HepG2 (cell line): ENCODE results near the gene CALHM5. TPM values are rescaled to one million over a fixed set of nuclear protein-coding genes. Genes with fewer than 3 reads are reported as not detected.

Experiments used
- ATRX ChIP-seq: sonication (generic); formaldehyde crosslinking; IDR thresholded peaks from 2 replicates; pipeline ENCODE4 v1.4.0; 2020; ENCODE audit warnings: missing genetic modification reagents, borderline replicate concordance
- BRCA1 ChIP-seq: sonication (generic); formaldehyde crosslinking; IDR thresholded peaks from 2 replicates; pipeline ENCODE4 v1.4.0; 2020; ENCODE audit warnings: missing genetic modification reagents
- BRD4 ChIP-seq: sonication (generic); formaldehyde crosslinking; IDR thresholded peaks from 2 replicates; pipeline ENCODE4 v1.4.0; 2020; ENCODE audit warnings: missing genetic modification reagents
- ESRRA ChIP-seq: sonication (generic); formaldehyde crosslinking; IDR thresholded peaks from 2 replicates; pipeline ENCODE4 v1.5.1; 2020; ENCODE audit warnings: mild to moderate bottlenecking, low read depth, missing genetic modification reagents
- HNRNPLL ChIP-seq: fragments of 200-400 bp; formaldehyde crosslinking; IDR thresholded peaks from 2 replicates; pipeline ENCODE4 v1.6.1; 2017; ENCODE audit warnings: mild to moderate bottlenecking, low read depth, low read length; ENCODE audit not compliant: poor library complexity, severe bottlenecking
- HOXD1 ChIP-seq: sonication (generic); formaldehyde crosslinking; IDR thresholded peaks from 2 replicates; pipeline ENCODE4 v1.5.0; 2020; ENCODE audit warnings: missing genetic modification reagents
- IKZF4 ChIP-seq: sonication (generic); formaldehyde crosslinking; IDR thresholded peaks from 2 replicates; pipeline ENCODE4 v1.5.1; 2020; ENCODE audit warnings: borderline replicate concordance, mild to moderate bottlenecking, low read depth, missing genetic modification reagents; ENCODE audit errors: not compliant biosample characterization
- MEF2D ChIP-seq: sonication (generic); formaldehyde crosslinking; IDR thresholded peaks from 2 replicates; pipeline ENCODE4 v1.5.1; 2020; ENCODE audit warnings: mild to moderate bottlenecking, missing genetic modification reagents
- NPAS2 ChIP-seq: sonication (generic); formaldehyde crosslinking; IDR thresholded peaks from 2 replicates; pipeline ENCODE4 v1.8.0; 2022; ENCODE audit warnings: mild to moderate bottlenecking, missing genetic modification reagents, borderline replicate concordance
- NRL ChIP-seq: sonication (generic); formaldehyde crosslinking; IDR thresholded peaks from 2 replicates; pipeline ENCODE4 v1.5.0; 2020; ENCODE audit warnings: missing genetic modification reagents, mild to moderate bottlenecking, moderate library complexity, borderline replicate concordance
- PRMT3 ChIP-seq: sonication (generic); formaldehyde crosslinking; IDR thresholded peaks from 2 replicates; pipeline ENCODE4 v1.8.1; 2022; ENCODE audit warnings: low read depth, mild to moderate bottlenecking, moderate library complexity, missing genetic modification reagents, borderline replicate concordance
- RBM39 ChIP-seq: fragments of 200-400 bp; formaldehyde crosslinking; IDR thresholded peaks from one replicate; pipeline ENCODE4 v1.6.1; 2018; ENCODE audit warnings: antibody characterized with exemption, mild to moderate bottlenecking, low read depth, low read length; ENCODE audit not compliant: poor library complexity, severe bottlenecking
- RFX1 ChIP-seq: fragments of 450-650 bp; IDR thresholded peaks from 2 replicates; pipeline ENCODE4 v1.6.1; 2017
- SRSF4 ChIP-seq: fragments of 200-400 bp; formaldehyde crosslinking; IDR thresholded peaks from one replicate; pipeline ENCODE4 v1.6.1; 2018; ENCODE audit warnings: mild to moderate bottlenecking, low read depth, low read length, moderate library complexity; ENCODE audit not compliant: poor library complexity, severe bottlenecking
- ZNF205 ChIP-seq: IDR thresholded peaks from 2 replicates; pipeline ENCODE4 v1.6.1; 2018; ENCODE audit warnings: missing biosample characterization, missing genetic modification reagents
- ZNF207 ChIP-seq: fragments of 450-650 bp; IDR thresholded peaks from 2 replicates; pipeline ENCODE4 v1.6.1; 2016; ENCODE audit warnings: antibody characterized with exemption, borderline replicate concordance
- ZNF564 ChIP-seq: sonication (generic); formaldehyde crosslinking; IDR thresholded peaks from 2 replicates; pipeline ENCODE4 v1.8.1; 2023; ENCODE audit warnings: mild to moderate bottlenecking, missing genetic modification reagents
- ZNF572 ChIP-seq: sonication (generic); formaldehyde crosslinking; IDR thresholded peaks from 2 replicates; pipeline ENCODE4 v1.5.1; 2020; ENCODE audit warnings: mild to moderate bottlenecking, missing genetic modification reagents
- ZNF616 ChIP-seq: sonication (generic); formaldehyde crosslinking; IDR thresholded peaks from 2 replicates; pipeline ENCODE4 v1.5.0; 2020; ENCODE audit warnings: low read depth, mild to moderate bottlenecking, missing genetic modification reagents
- ZNF672 ChIP-seq: sonication (generic); formaldehyde crosslinking; IDR thresholded peaks from 2 replicates; pipeline ENCODE4 v1.8.1; 2022; ENCODE audit warnings: missing genetic modification reagents
- polyA plus RNA-seq, 8 experiments: library from polyadenylated mRNA; depleted of rRNA in 3 of 8; stranded (reverse) in 7 of 8; unstranded in 1 of 8; fragments of >200 nt; fragmentation: Illumina TruSeq in 4 of 8; extraction: Trizol in 4 of 8; gene quantifications; 2 replicates each; pipeline versions ENCODE4 v1.2.1 to v1.2.3, GENCODE V29; 2011 to 2016; ENCODE audit warnings: low read depth in 4 of 8, missing spikeins in 1 of 8, mixed read lengths in 1 of 8; ENCODE audit not compliant: insufficient read depth in 1 of 8
- total RNA-seq, 5 experiments: library from RNA; depleted of rRNA; stranded (reverse); fragments of >200 nt; fragmentation: Illumina TruSeq; extraction: Trizol; gene quantifications; 2 replicates each; pipeline ENCODE4 v1.2.3, GENCODE V29; 2016; ENCODE audit warnings: low read depth in 1 of 5
- TF ChIP-seq, protein P1 (sequence below): sonication (generic); formaldehyde crosslinking; IDR thresholded peaks from 2 replicates; pipeline ENCODE4 v1.5.0; 2020; ENCODE audit warnings: missing genetic modification reagents
- TF ChIP-seq, protein P2 (sequence below): IDR thresholded peaks from 2 replicates; pipeline ENCODE4 v1.6.1; 2018; ENCODE audit warnings: missing genetic modification reagents
- TF ChIP-seq, protein P3 (sequence below): sonication (generic); formaldehyde crosslinking; IDR thresholded peaks from 2 replicates; pipeline ENCODE4 v1.4.0; 2020; ENCODE audit warnings: mild to moderate bottlenecking, missing genetic modification reagents
- TF ChIP-seq, protein P4 (sequence below): IDR thresholded peaks from 2 replicates; pipeline ENCODE4 v1.6.1; 2018; ENCODE audit warnings: missing genetic modification reagents, mild to moderate bottlenecking, missing compliant biosample characterization

The CALHM5 gene
- total and polyA plus RNA-seq, 2 of the 13 experiments (the other 11 are each of a cell fraction or from before 2014, with no cell fraction given), result not detected

DNA sequence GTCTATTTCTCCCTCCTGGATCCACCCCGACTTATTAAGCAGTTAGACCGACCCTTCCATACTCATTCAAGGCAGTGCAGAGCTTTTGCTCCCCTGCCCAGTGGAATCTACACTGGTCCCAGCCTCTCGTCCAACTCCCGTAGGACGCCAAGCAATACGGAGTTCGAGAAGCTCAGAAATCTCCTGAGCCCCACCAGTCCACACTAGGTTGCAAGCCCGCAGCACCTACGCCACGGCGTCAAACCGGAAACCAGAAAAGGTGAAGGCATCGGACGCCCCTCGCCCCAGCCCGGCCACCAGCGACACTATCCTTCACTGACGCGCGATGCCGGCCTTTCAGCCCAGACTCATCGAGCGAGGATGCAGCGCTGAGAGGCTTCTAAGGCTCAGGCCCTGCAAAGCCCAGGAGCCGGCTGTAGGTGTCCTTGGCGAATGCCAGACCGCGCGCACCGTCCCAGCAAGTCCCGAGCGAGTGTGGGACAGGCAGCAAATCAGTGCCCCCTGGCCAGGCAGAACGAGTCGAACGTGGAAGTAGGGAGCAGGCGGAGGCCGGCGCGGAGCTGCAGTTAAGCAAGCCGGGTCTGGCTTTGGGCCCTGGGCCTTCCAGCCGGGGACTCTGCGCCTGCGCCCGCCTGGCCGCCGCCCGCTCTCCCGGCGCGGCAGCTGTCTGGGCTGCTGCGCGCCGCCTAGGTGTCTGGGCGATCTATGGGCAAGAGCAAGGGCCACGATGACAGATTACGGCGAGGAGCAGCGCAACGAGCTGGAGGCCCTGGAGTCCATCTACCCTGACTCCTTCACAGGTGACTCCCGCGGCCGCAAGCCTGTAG is 59.6 kb downstream of the CALHM5 start, which contains the start of gene RWDD1 (continued):
- TF ChIP-seq, protein P1, sequence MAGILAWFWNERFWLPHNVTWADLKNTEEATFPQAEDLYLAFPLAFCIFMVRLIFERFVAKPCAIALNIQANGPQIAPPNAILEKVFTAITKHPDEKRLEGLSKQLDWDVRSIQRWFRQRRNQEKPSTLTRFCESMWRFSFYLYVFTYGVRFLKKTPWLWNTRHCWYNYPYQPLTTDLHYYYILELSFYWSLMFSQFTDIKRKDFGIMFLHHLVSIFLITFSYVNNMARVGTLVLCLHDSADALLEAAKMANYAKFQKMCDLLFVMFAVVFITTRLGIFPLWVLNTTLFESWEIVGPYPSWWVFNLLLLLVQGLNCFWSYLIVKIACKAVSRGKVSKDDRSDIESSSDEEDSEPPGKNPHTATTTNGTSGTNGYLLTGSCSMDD (CRISPR knock-in tag), result no peak
- peak; percentile 93 for TF ChIP-seq HOXD1 (CRISPR knock-in tag)
- no peak for TF ChIP-seq ZNF207
- TF ChIP-seq, protein P2, sequence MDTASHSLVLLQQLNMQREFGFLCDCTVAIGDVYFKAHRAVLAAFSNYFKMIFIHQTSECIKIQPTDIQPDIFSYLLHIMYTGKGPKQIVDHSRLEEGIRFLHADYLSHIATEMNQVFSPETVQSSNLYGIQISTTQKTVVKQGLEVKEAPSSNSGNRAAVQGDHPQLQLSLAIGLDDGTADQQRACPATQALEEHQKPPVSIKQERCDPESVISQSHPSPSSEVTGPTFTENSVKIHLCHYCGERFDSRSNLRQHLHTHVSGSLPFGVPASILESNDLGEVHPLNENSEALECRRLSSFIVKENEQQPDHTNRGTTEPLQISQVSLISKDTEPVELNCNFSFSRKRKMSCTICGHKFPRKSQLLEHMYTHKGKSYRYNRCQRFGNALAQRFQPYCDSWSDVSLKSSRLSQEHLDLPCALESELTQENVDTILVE (CRISPR knock-in tag), result peak; percentile 98
- no peak for TF ChIP-seq NPAS2 (CRISPR knock-in tag)
- peak; percentile 96 for TF ChIP-seq RBM39
- TF ChIP-seq ZNF672, result no peak
- TF ChIP-seq, protein P3, sequence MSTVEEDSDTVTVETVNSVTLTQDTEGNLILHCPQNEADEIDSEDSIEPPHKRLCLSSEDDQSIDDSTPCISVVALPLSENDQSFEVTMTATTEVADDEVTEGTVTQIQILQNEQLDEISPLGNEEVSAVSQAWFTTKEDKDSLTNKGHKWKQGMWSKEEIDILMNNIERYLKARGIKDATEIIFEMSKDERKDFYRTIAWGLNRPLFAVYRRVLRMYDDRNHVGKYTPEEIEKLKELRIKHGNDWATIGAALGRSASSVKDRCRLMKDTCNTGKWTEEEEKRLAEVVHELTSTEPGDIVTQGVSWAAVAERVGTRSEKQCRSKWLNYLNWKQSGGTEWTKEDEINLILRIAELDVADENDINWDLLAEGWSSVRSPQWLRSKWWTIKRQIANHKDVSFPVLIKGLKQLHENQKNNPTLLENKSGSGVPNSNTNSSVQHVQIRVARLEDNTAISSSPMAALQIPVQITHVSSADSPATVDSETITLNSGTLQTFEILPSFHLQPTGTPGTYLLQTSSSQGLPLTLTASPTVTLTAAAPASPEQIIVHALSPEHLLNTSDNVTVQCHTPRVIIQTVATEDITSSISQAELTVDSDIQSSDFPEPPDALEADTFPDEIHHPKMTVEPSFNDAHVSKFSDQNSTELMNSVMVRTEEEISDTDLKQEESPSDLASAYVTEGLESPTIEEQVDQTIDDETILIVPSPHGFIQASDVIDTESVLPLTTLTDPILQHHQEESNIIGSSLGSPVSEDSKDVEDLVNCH (CRISPR knock-in tag), result 0 out of 2 replicates have a peak, but pooled peaks have one; percentile 31
- peak; percentile 89 for TF ChIP-seq ZNF205
- TF ChIP-seq PRMT3 (CRISPR knock-in tag), result peak; percentile 78; the same call in 1 of the 2 replicates
- TF ChIP-seq ZNF572 (CRISPR knock-in tag), result peak; percentile 35; the same call in 1 of the 2 replicates
- TF ChIP-seq IKZF4 (CRISPR knock-in tag), result no peak
- TF ChIP-seq, protein P4, sequence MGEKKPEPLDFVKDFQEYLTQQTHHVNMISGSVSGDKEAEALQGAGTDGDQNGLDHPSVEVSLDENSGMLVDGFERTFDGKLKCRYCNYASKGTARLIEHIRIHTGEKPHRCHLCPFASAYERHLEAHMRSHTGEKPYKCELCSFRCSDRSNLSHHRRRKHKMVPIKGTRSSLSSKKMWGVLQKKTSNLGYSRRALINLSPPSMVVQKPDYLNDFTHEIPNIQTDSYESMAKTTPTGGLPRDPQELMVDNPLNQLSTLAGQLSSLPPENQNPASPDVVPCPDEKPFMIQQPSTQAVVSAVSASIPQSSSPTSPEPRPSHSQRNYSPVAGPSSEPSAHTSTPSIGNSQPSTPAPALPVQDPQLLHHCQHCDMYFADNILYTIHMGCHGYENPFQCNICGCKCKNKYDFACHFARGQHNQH (CRISPR knock-in tag), result peak; percentile 97
- TF ChIP-seq RFX1, result no peak
- TF ChIP-seq ZNF616 (CRISPR knock-in tag), result 0 out of 2 replicates have a peak, but pooled peaks have one; percentile 59
- peak; percentile 92 for TF ChIP-seq MEF2D
- no peak for TF ChIP-seq ATRX (CRISPR knock-in tag)
- TF ChIP-seq BRCA1 (CRISPR knock-in tag), result peak; percentile 70
- TF ChIP-seq SRSF4, result no peak
- TF ChIP-seq ZNF564 (CRISPR knock-in tag), result peak; percentile 91; the same call in 1 of the 2 replicates
- TF ChIP-seq HNRNPLL, result peak; percentile 90
- TF ChIP-seq NRL, result peak; percentile 56; the same call in 1 of the 2 replicates
- TF ChIP-seq ESRRA (CRISPR knock-in tag), result peak; percentile 86
- TF ChIP-seq BRD4 (CRISPR knock-in tag), result peak; percentile 33
